Measurements from ENCODE around the gene KIAA1958. TPM values are rescaled to one million over a fixed set of nuclear protein-coding genes. Genes with fewer than 3 reads are reported as not detected.

The KIAA1958 gene
- polyA plus RNA-seq, 2 of the 4 experiments (the other 2 are of a cell fraction), result 2.2 to 3.7 TPM

- H3K9me3 ChIP-seq, result no peaks in the 10 kb centered on the region
- DNase-seq (ENCODE audit: low read depth in 1 of 2, low spot score in 1 of 2), result no peak
- WGBS (ENCODE audit: missing lambda C conversion rate), result 93% methylated on average over 9 of the region's 9 CpGs
- CTCF ChIA-PET, result interaction anchor here (0.9 to 1.0 kb wide), 2 partner anchors 10 to 24 kb away, joined by 3 read pairs; no protein-coding TSS in a partner anchor
- TF ChIP-seq BHLHE40 (IDR thresholded peaks at IDR 0.05; ENCODE audit: low read depth, low read length) (no peak), USF2 (IDR thresholded peaks at IDR 0.05) (no peak), ESRRA (IDR thresholded peaks at IDR 0.05; ENCODE audit: borderline replicate concordance, low read length) (no peak), HOXB5 (CRISPR knock-in tag; IDR thresholded peaks at IDR 0.05) (no peak), MAFK (IDR thresholded peaks at IDR 0.05; ENCODE audit: partially characterized antibody) (no peak), JUN (IDR thresholded peaks at IDR 0.05) (no peak), ZNF302 (CRISPR knock-in tag; IDR thresholded peaks at IDR 0.05) (no peak), EHF (CRISPR knock-in tag; IDR thresholded peaks at IDR 0.05) (no peak)
- FAIRE-seq, result no peak
- peaks cover 5% of the 10 kb centered on the region; the same call in 1 of the 3 replicates for H3K4me1 ChIP-seq
- no peak overlapping the region for H3K4me3 ChIP-seq
- H3K4me2 ChIP-seq, result no peak overlapping the region
- H3K27ac ChIP-seq, result no peak overlapping the region
- POLR2A ChIA-PET, result no interaction called here
- ATAC-seq, result no peak
These were observed 85.2 kb downstream of the KIAA1958 start for GRCh38 chr9:112571624-112572355.

DNA sequence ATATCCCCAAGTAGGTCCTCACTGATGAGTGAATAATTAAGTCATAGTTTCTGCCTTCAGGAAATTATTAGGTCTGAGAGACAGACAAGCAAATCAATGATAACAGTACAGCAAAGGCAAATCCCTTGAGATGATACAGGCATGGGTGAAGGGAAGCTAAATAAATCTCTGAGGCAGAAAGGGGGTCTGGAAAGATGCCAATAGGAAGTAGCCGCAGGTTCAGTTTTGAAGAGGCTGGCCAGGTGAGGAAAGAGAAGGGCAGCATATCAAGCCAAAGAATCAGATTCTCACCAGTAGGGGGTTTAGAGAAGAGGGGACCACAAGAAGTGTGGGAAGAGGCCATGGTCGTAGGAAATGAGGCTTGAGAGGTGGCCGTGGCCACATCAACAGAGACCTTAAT is 85.8 kb downstream of the KIAA1958 start:
- no peak overlapping the region for H3K27ac ChIP-seq
- CTCF ChIA-PET, result interaction anchor here (0.9 to 1.0 kb wide), 2 partner anchors 10 to 24 kb away, joined by 3 read pairs; no protein-coding TSS in a partner anchor
- peaks cover 5% of the 10 kb centered on the region; the same call in 1 of the 3 replicates for H3K4me1 ChIP-seq
- TF ChIP-seq RNF2 (IDR thresholded peaks at IDR 0.05; ENCODE audit: borderline replicate concordance, low read depth), result no peak
- TF ChIP-seq HDAC2 (IDR thresholded peaks at IDR 0.05), result no peak
- no peak for TF ChIP-seq CBX2 (IDR thresholded peaks at IDR 0.05; ENCODE audit: borderline replicate concordance, low read depth)
- TF ChIP-seq EHMT2 (IDR thresholded peaks at IDR 0.05; ENCODE audit: low read depth), result no peak
- no peak for TF ChIP-seq EHF (CRISPR knock-in tag; IDR thresholded peaks at IDR 0.05)
- no peak for TF ChIP-seq PBX3 (IDR thresholded peaks at IDR 0.05)
- TF ChIP-seq PHF8 (IDR thresholded peaks at IDR 0.05; ENCODE audit: borderline replicate concordance, low read depth), result no peak
- no peak for ATAC-seq
- H3K4me2 ChIP-seq, result no peak overlapping the region
- no peak overlapping the region for H3K4me3 ChIP-seq
- FAIRE-seq, result no peak
- H3K9me3 ChIP-seq, result no peaks in the 10 kb centered on the region
- POLR2A ChIA-PET, result no interaction called here
- DNase-seq (ENCODE audit: low read depth in 1 of 2, low spot score in 1 of 2), result no peak
- WGBS (ENCODE audit: missing lambda C conversion rate), result 57% methylated on average over 3 of the region's 3 CpGs

DNA sequence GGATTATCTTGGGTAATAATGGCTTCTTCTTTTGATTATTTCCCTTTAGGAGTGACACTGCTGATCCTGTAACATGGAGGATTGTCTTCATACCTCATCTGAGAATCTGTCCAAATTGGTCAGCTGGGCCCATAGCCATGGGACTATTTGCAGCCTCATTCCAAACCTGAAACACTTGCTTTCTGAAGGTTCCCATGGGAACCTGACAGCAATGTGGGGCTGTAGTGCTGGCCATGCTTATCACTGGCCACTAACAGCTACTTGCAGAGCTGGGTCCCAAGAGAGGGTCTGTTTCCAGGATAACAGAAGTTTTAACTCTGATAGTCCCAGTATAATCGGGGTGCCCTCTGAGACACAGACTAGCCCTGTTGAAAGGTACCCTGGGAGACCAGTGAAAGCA is 87.4 kb downstream of the KIAA1958 start:
- CTCF ChIA-PET, result interaction anchor here (0.7 kb wide), 1 partner anchor 13 kb away, joined by 3 read pairs; no protein-coding TSS in a partner anchor
- TF ChIP-seq, protein P1, sequence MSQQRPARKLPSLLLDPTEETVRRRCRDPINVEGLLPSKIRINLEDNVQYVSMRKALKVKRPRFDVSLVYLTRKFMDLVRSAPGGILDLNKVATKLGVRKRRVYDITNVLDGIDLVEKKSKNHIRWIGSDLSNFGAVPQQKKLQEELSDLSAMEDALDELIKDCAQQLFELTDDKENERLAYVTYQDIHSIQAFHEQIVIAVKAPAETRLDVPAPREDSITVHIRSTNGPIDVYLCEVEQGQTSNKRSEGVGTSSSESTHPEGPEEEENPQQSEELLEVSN (IDR thresholded peaks at IDR 0.05; ENCODE audit: borderline replicate concordance, low read depth), result no peak
- TF ChIP-seq GATA3 (IDR thresholded peaks at IDR 0.05; ENCODE audit: borderline replicate concordance) (no peak), FOXS1 (CRISPR knock-in tag; IDR thresholded peaks at IDR 0.05) (no peak), NPAS2 (CRISPR knock-in tag; IDR thresholded peaks at IDR 0.05; ENCODE audit: borderline replicate concordance) (no peak), ZNF302 (CRISPR knock-in tag; IDR thresholded peaks at IDR 0.05) (no peak), ESRRA (IDR thresholded peaks at IDR 0.05; ENCODE audit: borderline replicate concordance, low read length) (no peak), HEYL (CRISPR knock-in tag; IDR thresholded peaks at IDR 0.05) (no peak), JUN (IDR thresholded peaks at IDR 0.05) (no peak), HMGXB4 (CRISPR knock-in tag; IDR thresholded peaks at IDR 0.05; ENCODE audit: borderline replicate concordance) (no peak), HOXB5 (CRISPR knock-in tag; IDR thresholded peaks at IDR 0.05) (no peak), EP300 (IDR thresholded peaks at IDR 0.05) (no peak)
- TF ChIP-seq, protein P2, sequence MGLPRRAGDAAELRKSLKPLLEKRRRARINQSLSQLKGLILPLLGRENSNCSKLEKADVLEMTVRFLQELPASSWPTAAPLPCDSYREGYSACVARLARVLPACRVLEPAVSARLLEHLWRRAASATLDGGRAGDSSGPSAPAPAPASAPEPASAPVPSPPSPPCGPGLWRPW (IDR thresholded peaks at IDR 0.05), result no peak
- Histone ChIP-seq H3K9me3 (no peaks in the 10 kb centered on the region), H3K27ac (no peak overlapping the region), H3K4me3 (no peak overlapping the region), H3K4me1 (peaks cover 5% of the 10 kb centered on the region; the same call in 1 of the 3 replicates), H3K4me2 (no peak overlapping the region)
- no peak for FAIRE-seq
- 93% methylated on average over 1 of the region's 1 CpG for WGBS (ENCODE audit: missing lambda C conversion rate)
- DNase-seq (ENCODE audit: low read depth in 1 of 2, low spot score in 1 of 2), result no peak
- ATAC-seq, result no peak
- POLR2A ChIA-PET, result no interaction called here
